Sigmoid colon (tissue), 7 donors: ENCODE results near the gene IVD. TPM values are rescaled to one million over a fixed set of nuclear protein-coding genes. Genes with fewer than 3 reads are reported as not detected.

Experiments
- DNase-seq: peaks from one replicate; pipeline ENCODE4 v3.0.0-alpha.2; 2019
- H3K27ac ChIP-seq, 4 donors: fragments of 200-600 bp; sonication (generic); one replicate each; pipeline ENCODE4 v1.5.1; 2016 to 2019; ENCODE audit warnings: mild to moderate bottlenecking in 1 of 4
- H3K27me3 ChIP-seq, 3 donors: fragments of 200-600 bp; sonication (generic); one replicate each; pipeline ENCODE4 v1.5.1; 2019; ENCODE audit warnings: mild to moderate bottlenecking in 1 of 3
- H3K36me3 ChIP-seq, 4 donors: fragments of 200-600 bp; sonication (generic); one replicate each; pipeline ENCODE4 v1.5.1; 2016 to 2019
- H3K4me1 ChIP-seq, 4 donors: fragments of 200-600 bp; sonication (generic); one replicate each; pipeline ENCODE4 v1.5.1; 2017 to 2019
- H3K4me3 ChIP-seq, 4 donors: fragments of 200-600 bp; sonication (generic); one replicate each; pipeline ENCODE4 v1.5.1; 2017 to 2019; ENCODE audit warnings: mild to moderate bottlenecking in 2 of 4, moderate library complexity in 1 of 4
- H3K9me3 ChIP-seq, 4 donors: fragments of 200-600 bp in 3 of 4; sonication (generic) in 3 of 4; one replicate each; pipeline versions ENCODE4 v1.5.1 to v1.6.1; 2013 to 2019
- EP300 ChIP-seq, 4 donors: sonication (generic); formaldehyde crosslinking; IDR thresholded peaks; one replicate each; pipeline ENCODE4 v1.6.1; 2017; ENCODE audit warnings: antibody characterized with exemption in 4 of 4
- POLR2A ChIP-seq, 2 donors: fragments of 450-650 bp; IDR thresholded peaks; one replicate each; pipeline ENCODE4 v1.6.1; 2016; ENCODE audit warnings: antibody characterized with exemption in 2 of 2, mild to moderate bottlenecking in 2 of 2, moderate library complexity in 2 of 2
- POLR2AphosphoS5 ChIP-seq, 4 donors: sonication (generic); formaldehyde crosslinking; IDR thresholded peaks; one replicate each; pipeline ENCODE4 v1.6.1; 2017; ENCODE audit warnings: antibody characterized with exemption in 4 of 4
- WGBS, 2 donors: extraction: QIAGEN DNeasy Blood & Tissue Kit; methylation state at CpG; one replicate each; pipeline ENCODE4 v1.1.7; 2013; 5-methylcytosine and 5-hydroxymethylcytosine counted together
- intact Hi-C: fragments of 100-400 bp; cut with DNase I; formaldehyde crosslinking; loops from one replicate; pipeline ENCODE4 v1.15.1; 2023
- polyA plus RNA-seq, 3 donors: library from polyadenylated mRNA; stranded (reverse); fragments of 200-250 nt; gene quantifications; one replicate each; pipeline ENCODE4 v1.2.3, GENCODE V29; 2013
- total RNA-seq, 4 donors: library from RNA; depleted of rRNA; stranded (reverse); fragments of >200 nt; gene quantifications; one replicate each; pipeline ENCODE4 v1.1.0, GENCODE V29; 2016
- TF ChIP-seq, protein P1 (sequence below), 4 experiments: fragments of 450-650 bp in 3 of 4; fragments of 200-600 bp in 1 of 4; IDR thresholded peaks; one replicate each; pipeline ENCODE4 v1.5.1; 2016 to 2019; ENCODE audit warnings: antibody characterized with exemption in 4 of 4, mild to moderate bottlenecking in 3 of 4, moderate library complexity in 2 of 4
- donor health status: healthy with polysubstance abuse.
- donor health status: Bipolar disorder and iron deficiency.
- donor health status: healthy.

The IVD gene
- total and polyA plus RNA-seq, 7 donors: 28.8 to 59.9 (median 50.8) TPM

DNA sequence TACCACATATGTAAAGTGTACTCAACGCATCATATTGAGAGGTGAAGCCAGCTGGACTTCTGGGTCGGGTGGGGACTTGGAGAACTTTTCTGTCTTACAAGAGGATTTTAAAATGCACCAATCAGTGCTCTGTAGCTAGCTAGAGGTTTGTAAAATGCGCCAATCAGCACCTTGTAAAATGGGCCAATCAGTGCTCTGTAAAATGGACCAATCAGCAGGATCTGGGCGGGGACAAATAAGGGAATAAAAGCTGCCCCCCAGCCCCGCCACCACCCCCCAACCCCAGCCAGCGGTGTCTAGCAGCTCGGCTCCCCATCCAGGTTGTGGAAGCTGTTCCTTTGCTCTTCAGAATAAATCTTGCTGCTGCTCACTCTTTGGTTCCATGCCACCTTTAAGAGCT lies 6.2 kb upstream of the IVD start:
- no peaks in the 10 kb centered on the region for H3K9me3 ChIP-seq
- H3K27me3 ChIP-seq: no peaks in the 10 kb centered on the region
- H3K27ac ChIP-seq: no peak overlapping the region
- no peak overlapping the region for H3K4me3 ChIP-seq
- intact Hi-C loops: no loop called here
- TF ChIP-seq, protein P1, sequence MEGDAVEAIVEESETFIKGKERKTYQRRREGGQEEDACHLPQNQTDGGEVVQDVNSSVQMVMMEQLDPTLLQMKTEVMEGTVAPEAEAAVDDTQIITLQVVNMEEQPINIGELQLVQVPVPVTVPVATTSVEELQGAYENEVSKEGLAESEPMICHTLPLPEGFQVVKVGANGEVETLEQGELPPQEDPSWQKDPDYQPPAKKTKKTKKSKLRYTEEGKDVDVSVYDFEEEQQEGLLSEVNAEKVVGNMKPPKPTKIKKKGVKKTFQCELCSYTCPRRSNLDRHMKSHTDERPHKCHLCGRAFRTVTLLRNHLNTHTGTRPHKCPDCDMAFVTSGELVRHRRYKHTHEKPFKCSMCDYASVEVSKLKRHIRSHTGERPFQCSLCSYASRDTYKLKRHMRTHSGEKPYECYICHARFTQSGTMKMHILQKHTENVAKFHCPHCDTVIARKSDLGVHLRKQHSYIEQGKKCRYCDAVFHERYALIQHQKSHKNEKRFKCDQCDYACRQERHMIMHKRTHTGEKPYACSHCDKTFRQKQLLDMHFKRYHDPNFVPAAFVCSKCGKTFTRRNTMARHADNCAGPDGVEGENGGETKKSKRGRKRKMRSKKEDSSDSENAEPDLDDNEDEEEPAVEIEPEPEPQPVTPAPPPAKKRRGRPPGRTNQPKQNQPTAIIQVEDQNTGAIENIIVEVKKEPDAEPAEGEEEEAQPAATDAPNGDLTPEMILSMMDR (IDR thresholded peaks at IDR 0.05): no peak
- no peak for TF ChIP-seq EP300 (IDR thresholded peaks at IDR 0.05)
- 83 to 90% methylated on average over 7 of the region's 7 CpGs for WGBS, 2 donors
- no peaks in the 10 kb centered on the region for H3K36me3 ChIP-seq
- DNase-seq: no peak
- H3K4me1 ChIP-seq: no peaks in the 10 kb centered on the region

DNA sequence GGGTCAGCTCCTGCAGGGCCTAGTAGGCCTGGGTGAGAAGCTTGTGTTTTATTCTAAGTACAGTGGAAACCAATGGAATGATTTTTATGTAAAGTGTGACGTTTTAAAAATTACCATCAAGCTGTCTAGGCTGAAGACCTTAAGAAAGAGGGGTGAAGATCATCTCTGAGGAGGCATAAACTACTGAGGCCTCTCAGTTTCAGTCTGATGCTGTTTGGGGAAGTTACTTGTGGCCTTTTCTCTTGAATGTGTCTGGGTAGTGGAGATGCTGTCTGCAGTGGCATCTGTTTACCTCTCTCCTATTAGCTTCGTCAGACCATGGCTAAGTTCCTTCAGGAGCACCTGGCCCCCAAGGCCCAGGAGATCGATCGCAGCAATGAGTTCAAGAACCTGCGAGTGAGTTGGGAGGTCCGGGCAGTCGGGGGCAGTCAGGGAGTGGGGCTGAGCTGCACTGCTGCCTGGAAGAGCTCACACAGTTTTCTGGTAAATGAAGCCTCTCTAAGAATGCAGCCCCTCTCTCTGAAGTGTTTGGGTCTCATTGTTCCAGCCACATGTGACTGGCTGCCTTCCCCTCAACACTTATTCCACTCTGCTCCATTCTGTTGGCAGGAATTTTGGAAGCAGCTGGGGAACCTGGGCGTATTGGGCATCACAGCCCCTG lies 1.9 kb downstream of the IVD start:
- 83 to 86% methylated on average over 8 of the region's 8 CpGs for WGBS, 2 donors
- no peaks in the 10 kb centered on the region for H3K9me3 ChIP-seq
- TF ChIP-seq POLR2A (IDR thresholded peaks at IDR 0.05) (no peak), EP300 (IDR thresholded peaks at IDR 0.05) (no peak), POLR2AphosphoS5 (IDR thresholded peaks at IDR 0.05) (no peak)
- TF ChIP-seq, protein P1 (IDR thresholded peaks at IDR 0.05): no peak
- peaks cover 13 to 46% (median 15%) of the 10 kb centered on the region in 4 donors for H3K36me3 ChIP-seq
- H3K27ac ChIP-seq: no peak overlapping the region
- intact Hi-C loops: loop anchor here (5.0 kb wide), 1 partner anchor 85 kb away; the partner anchor contains the start of gene INAFM2
- H3K4me3 ChIP-seq: no peak overlapping the region
- DNase-seq: no peak
- H3K4me1 ChIP-seq: peaks cover 0 to 31% (median 22%) of the 10 kb centered on the region in 4 donors
- H3K27me3 ChIP-seq: no peaks in the 10 kb centered on the region

DNA sequence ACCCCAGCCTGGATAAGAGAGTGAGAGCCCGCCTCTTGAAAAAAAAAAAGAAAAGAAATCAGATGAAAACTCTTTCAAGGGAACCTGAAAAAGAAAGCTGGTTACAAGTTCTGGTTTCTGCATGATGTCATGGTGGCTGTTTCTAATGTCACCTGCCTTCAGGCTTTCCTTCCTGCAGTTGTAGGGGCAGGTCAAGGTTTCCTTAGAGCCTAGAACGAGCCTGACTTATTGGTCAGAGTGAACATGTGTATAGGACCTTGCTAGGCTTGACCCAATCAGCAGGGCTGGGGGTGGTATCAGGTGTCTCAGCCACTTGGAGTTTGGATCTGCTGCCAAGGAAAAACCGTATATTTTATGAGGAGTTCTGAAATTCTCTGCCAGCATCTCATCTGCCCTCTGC lies 3.8 kb downstream of the IVD start:
- no peak overlapping the region for H3K4me3 ChIP-seq
- no peak for DNase-seq
- TF ChIP-seq, protein P1 (IDR thresholded peaks at IDR 0.05): no peak
- TF ChIP-seq POLR2AphosphoS5 (IDR thresholded peaks at IDR 0.05) (no peak), EP300 (IDR thresholded peaks at IDR 0.05) (no peak), POLR2A (IDR thresholded peaks at IDR 0.05) (no peak)
- H3K36me3 ChIP-seq: peaks cover 15 to 65% (median 18%) of the 10 kb centered on the region in 4 donors
- H3K27me3 ChIP-seq: no peaks in the 10 kb centered on the region
- H3K27ac ChIP-seq: no peak overlapping the region
- H3K4me1 ChIP-seq: peaks cover 0 to 31% (median 22%) of the 10 kb centered on the region in 4 donors
- intact Hi-C loops: loop anchor here (5.0 kb wide), 1 partner anchor 87 kb away; the partner anchor contains the start of gene INAFM2
- WGBS, 2 donors: 64 to 68% methylated on average over 3 of the region's 3 CpGs
- no peaks in the 10 kb centered on the region for H3K9me3 ChIP-seq

DNA sequence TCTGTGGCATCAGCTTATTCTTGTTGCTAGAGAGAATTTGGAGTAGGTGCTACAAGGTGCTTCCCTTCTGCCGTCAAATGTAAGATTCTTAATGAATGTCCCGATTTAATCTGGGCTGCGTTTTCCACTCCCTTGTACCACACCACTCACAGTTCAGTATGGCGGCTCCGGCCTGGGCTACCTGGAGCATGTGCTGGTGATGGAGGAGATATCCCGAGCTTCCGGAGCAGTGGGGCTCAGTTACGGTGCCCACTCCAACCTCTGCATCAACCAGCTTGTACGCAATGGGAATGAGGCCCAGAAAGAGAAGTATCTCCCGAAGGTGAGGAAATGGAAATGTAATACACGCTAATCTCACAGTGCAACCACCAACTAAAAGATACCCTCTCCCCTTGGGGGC lies 4.9 kb downstream of the IVD start:
- Histone ChIP-seq H3K27ac (no peak overlapping the region), H3K27me3 (no peaks in the 10 kb centered on the region), H3K9me3 (no peaks in the 10 kb centered on the region), H3K4me1 (peaks cover 0 to 22% (median 15%) of the 10 kb centered on the region in 4 donors), H3K4me3 (no peak overlapping the region), H3K36me3 (peaks cover 15 to 76% (median 27%) of the 10 kb centered on the region in 4 donors)
- TF ChIP-seq POLR2A (IDR thresholded peaks at IDR 0.05) (no peak), POLR2AphosphoS5 (IDR thresholded peaks at IDR 0.05) (no peak), EP300 (IDR thresholded peaks at IDR 0.05) (no peak)
- TF ChIP-seq, protein P1 (IDR thresholded peaks at IDR 0.05): no peak
- intact Hi-C loops: no loop called here
- DNase-seq: no peak
- WGBS, 2 donors: 97 to 98% methylated on average over 11 of the region's 11 CpGs
